ENCODE data around the gene HECTD1.
"Not testable (repeated sequence)": the region's sequence is repeated elsewhere in the genome, so short reads cannot be mapped to it uniquely, and the experiment has no call there.

HECTD1 gene

DNA sequence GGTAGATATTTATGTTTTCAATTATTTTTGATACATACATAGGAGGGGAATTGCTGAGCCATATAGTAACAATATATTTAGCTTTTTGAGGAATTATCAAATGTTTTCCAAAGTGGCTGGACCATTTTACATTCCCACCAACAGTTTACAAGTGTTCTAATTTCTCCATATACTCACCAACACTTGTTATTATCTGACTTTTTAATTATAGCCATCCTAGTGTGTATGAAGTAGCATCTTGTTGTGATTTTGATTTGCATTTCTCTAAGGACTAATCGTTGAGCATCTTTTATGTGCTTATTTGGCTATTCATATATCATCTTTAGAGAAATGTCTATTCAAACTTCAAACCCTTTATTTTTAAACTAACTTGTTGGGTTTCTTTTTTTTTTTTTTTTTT lies 17.2 kb upstream of the HECTD1 start:
- DNase-seq: no peak

DNA sequence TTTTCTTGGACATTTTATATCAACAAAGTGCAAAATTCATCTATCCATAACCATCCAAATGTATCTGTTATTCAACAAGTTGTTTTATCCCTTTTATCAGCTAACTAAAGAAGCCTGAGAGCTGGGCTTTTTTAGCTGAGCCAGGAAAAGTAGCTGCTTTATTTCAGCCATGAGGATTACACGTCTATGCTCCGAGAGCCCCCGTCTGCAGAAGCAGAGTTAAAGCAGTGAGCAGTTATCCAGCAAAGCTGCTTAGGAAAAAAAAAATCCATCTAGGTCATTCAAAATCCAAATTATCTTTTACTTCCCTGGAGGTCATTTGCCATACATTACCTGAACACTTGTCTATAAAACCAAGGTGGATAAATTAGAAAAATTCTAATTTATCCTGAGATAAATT lies 15.7 kb upstream of the HECTD1 start:
- no peak for DNase-seq

DNA sequence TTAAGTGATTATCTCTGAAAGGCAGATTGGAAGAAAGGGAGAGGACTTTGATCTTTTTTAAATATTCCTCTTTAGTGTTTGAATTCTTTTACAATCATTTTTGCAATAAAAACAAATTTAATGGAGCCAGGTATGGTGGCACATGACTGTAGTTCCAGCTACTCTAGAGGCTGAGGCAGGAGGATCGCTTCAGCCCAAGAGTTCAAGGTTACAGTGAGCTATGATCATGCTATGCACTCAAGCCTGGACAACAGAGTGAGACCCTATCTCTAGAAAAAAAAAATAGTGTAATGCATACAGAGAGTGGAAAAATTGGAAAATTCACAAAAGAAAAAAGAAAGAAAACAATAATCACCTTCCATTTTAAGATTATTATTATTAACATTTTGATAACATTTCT lies 15.2 kb upstream of the HECTD1 start:
- DNase-seq: no peak

DNA sequence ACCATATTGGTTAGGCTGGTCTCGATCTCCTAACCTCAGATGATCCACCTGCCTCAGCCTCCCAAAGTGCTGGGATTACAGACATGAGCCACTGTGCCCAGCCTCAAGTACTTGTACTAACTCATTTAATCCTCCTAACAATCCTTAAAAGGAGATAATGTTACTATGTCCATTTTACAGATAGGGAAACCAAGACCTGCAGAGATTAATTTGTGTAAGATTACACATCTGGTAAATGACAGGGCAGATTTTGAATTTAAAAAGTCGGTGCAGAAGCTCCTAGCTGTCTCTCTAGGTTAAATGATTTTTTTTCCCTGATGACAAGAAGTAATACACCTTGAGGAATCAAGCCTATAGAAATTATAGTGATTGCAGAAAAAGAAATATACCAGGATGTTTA lies 13.7 kb upstream of the HECTD1 start:
- DNase-seq: no peak

DNA sequence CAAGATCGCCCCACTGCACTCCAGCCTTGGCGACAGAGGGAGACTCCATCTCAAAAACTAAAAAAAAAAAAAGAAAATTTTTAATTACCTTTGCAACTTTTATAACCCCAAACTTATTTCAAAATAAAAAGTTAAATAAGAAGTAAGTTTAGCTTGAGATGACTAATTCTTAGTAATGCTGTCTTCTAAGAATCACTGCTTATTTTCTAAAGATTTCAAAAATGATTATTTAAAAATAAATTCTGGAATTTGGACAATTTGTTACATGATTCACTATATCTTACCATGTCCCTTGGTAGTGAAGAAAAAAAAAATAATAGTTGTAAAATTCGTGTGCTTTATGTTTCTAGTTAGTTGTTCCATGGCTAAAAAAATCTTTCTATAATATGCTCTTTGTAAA lies 11.6 kb upstream of the HECTD1 start:
- peak; percentile 38 for DNase-seq

DNA sequence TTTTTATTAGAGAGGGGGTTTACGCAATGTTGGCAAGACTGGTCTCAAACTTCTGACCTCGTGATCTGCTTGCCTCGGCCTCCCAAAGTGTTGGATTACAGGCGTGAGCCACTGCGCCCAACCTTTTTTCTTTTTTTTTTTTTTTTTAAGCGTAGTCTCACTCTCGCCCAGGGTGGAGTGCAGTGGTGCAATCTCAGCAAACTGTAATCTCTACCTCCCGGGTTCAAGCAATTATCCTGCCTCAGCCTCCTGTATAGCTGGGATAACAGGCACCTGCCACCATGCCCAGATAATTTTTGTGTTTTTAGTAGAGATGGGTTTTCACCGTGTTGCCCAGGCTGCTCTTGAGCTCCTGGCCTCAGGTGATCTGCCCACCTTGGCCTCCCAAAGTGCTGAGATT lies 8.8 kb upstream of the HECTD1 start:
- DNase-seq: no peak

DNA sequence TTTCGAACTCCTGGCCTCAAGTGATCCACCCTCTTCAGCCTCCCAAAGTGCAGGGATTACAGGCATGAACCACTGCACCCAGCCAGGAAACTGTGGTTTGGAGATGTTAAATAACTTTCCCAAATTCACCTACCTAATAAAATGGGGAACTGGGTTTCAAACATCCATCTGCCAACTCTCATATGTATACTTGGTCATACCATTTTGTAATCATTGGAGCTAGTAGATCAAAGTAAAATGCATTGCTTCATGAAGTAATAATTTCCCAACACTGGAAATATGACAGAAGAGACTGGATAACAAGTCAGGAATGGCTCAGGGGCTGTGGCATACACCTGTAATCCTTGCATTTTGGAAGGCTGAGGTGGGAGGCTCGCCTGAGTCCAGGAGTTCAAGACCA lies 5.3 kb upstream of the HECTD1 start:
- no peak for DNase-seq

DNA sequence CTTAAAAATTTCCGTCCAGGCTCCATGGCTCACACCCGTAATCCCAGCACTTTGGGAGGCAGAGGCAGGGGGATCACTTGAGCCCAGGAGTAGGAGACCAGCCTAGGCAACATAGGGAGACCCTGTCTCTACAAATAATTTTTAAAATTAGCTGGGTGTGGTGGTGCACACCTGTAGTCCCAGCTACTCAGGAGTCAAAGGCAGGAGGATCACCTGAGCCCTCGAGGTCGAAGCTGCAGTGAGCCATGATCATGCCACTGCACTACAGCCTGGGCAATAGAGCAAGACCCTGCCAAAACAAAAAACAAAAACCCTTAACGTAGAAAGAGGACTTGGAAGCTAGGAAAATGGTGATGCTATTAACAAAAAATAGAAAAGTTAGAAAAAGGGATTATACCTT lies 2.0 kb upstream of the HECTD1 start:
- no peak for DNase-seq

DNA sequence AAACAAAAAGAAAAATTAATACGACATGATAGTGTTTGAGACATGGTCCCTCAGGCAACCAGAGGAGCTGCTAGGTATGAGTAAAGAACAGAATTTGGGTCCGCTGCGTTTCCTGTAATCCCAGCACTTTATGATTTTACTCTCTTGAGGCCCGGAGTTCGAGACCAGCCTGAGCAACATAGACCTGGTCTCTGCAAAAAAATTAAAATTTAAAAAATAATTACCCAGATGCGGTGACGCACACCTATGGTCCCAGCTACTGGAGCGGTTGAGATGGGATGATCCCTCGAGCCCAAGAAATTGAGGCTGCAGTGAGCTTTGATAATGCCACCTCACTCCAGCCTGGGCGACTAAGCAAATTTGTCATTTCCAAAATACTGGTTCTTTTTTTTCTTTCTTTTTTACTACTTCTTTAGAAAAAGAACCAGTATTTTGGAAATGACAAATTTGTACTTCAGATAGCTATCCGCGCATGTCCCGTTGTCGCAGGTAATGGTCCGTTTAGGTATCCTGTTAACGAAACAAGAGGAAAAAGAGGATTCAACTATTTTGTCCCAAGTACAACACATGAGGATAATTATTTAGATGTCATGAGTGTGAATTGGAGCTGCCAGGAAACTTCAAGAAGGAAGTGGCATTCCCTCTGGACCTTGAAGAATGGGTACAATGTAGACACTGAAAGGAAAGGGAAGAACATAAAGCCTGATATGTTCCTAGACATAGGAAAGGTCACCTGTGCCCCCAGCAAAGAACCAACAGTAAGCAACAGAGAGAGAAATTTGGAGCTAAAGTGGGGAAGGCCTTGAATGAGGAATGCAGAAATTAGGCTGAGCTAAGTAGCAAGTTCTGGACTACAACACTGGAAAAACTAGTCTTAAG lies 1.2 kb upstream of the HECTD1 start:
- no peak for DNase-seq

DNA sequence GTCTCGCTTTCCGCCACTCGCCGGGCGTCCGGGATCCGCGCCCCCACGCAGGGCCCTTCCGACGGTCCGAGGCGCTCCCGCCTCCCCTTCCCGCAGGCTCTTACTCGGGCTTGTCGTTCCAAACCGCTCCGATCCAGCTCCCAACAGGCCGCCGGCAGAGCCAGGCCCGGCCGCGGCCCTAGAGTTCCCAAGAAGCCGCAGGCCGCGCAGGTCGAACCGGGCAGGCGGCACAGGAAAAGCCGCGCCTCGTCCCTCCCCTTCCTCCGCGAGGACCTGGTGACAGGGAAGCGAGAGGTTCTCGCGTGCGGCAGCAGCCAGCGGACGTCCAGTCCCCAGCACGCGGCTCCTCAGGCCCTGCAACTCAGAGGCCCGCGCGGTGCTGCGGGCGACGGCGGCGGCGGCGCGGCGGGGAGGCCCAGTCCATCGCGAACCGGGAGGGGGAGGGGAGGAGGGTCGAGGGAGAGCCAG lies 272 bp downstream of the HECTD1 start:
- DNase-seq: no peak

DNA sequence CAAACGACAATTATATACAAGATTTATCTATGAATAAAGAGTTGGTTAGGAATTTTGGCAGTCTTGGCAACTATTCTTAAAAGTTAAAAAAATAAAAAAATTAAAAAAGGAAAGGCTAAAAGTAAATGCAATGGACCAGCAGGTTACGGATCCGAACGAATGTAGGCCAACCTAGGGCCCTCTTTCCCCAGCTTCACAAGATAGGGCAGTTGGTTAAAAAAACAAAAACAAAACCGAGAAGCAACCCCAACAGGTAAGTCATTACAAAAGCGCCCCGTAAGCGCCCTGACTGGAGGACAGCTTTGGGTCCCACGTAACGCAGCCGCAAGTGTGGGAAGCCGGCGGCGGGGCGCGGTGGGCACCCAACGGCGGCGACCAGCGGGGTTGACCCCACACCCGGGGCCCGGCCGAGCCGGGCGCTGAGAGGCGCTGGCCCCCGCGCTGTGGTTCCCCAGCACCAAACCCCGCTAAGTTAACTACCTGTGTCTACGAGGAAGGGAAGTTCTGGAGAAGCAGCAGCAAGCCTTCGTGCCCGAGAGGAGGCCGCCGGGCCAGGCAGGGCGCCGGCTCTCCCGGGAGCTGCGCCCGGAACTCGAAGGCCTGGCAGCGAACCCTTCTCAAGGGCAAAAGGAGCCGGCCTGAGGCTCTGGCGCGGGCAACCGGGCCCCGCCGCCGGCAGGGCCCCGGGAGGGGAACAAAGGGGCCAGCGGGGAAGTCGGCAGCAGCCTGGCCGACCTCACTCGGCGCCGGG lies 882 bp downstream of the HECTD1 start:
- peak; percentile 32 for DNase-seq

DNA sequence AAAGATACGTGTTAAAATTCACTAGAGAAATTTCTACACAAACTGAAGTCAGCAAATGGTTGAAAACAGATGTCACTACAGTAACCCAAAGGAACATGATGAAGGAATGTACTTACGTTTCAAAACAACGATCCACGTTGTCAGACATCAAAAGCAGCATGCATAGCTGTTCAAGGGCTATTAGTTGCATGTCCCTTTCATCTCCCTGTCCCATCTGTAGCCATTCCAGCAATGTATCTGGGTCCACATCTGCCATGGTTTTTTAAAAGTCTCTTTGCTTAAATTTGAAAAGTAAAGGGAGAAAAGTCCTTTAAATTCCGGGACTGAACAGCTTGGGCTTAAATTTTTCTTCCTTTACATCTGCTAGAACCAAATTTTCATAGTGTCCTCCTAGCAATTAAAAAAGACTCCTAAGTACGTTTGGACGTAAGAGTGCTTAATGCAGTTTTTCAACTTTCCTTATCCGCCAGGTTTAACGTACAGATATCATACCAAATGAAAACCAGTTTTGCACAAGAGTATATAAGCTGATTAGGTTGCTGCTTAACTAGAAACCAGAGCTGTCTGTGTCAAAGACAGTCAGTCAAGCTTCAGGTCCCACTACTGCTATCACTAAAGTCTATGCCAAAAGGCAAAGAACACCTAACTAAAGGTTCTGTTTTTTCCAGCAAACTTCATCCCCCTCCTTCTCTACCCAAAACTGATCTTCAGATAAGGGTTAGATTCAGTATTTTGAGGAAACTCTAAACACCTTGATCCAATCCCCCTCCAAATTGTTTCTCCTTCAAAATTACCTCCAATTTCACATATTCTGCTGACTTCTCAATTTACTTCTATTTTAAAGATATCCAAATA lies 1.7 kb downstream of the HECTD1 start:
- DNase-seq: peak; percentile 72

DNA sequence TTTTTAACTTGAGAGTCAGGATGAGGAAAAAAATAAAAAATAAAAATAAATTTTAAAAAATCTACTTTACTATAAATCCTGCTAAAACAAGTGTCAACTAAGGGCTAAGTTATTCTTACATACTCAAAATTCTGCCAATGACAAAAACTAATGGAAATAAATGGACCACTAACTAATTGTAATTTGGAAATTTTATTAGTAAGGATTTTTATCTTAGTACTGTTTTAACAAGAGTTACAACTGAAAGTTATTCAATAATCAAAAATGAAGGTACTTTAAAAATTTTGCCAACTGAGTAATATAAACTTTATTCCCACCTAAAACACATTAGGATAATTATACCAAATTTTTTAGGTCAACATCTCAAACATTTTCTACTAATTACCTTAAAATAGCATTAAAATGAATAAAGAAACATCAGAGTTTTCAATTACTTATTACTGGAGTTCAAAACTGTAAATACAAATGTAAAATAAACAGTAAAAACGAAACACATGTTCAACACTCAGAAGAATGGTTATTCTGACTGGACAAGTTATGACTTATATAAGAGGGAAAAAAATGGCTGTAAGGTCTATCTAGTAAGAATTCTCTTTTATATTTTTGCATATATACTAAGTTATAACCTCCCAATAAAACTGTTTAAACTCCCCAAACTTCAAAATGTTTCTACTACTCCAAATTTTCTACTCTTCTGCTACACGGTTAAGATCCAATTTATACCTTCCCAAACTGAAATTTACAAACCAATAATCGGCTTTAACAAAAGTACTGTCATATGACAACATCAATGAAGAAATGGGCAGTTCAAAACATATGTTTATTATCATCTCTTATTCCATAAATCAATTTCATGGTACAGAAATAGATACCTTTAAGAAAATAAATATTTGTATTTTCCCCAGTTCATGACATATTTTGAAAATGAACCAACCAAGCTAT lies 2.7 kb downstream of the HECTD1 start:
- no peak for DNase-seq

DNA sequence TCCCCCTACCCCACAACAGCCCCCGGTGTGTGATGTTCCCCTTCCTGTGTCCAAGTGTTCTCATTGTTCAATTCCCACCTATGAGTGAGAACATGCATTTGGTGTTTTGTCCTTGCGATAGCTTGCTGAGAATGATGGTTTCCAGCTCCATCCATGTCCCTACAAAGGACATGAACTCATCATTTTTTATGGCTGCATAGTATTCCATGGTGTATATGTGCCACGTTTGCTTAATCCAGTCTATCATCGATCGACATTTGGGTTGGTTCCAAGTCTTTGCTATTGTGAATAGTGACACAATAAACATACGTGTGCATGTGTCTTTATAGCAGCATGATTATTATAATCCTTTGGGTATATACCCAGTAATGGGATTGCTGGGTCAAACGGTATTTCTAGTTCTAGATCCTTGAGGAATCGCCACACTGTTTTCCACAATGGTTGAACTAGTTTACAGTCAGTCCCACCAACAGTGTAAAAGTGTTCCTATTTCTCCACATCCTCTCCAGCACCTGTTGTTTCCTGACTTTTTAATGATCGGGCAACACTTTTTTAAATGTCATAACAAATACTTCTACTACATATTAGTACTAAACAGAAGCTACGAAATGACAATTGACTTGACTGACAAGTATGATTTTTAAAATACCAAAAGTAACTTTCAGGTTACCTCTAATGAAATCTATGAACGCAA lies 3.5 kb downstream of the HECTD1 start:
- DNase-seq: not testable (repeated sequence)

DNA sequence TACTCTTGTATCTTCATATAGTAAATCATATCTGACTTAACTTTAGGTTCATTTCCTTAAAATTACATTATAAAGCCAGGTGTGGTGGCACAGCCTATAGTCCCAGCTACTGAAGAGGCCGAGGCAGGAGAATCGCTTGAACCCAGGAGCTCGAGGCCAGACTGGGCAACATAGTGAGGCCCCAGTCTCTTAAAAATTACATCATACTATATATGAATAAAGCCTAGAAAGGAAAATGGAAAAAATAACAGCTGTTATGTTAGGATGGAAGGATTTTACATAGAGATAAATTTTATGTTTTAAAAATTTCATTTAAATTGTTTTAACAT lies 4.2 kb downstream of the HECTD1 start:
- no peak for DNase-seq

DNA sequence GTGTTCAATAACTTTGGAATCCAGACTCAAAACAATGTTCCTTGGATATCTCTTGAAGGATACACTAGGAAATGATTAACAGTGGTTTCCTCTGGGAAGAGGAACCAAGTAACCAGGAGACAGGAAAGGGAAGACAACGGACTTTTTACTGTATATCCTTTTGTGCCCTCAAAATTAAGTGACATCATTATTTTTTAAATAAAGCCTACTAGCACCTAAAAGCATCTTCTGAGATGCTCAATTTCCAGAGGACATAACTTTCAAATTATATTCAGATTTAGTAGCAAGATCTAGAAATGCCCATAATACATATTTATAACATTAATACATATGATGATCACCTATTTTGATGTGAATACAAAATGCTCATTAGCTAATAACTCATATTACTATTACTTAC lies 6.5 kb downstream of the HECTD1 start:
- DNase-seq: no peak

DNA sequence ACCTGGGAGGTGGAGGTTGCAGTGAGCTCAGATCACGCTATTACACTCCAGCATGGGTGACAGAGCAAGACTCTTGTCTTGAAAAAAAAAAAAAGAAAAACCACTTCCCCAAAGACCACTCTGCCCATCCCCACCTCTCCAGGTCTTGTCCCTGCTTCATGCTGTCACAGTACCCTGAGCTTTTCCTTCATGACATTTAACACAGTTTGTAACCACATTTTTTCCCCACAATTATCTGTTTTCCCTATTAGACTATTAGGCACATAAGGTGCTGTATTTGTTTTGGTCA lies 6.9 kb downstream of the HECTD1 start:
- no peak for DNase-seq

DNA sequence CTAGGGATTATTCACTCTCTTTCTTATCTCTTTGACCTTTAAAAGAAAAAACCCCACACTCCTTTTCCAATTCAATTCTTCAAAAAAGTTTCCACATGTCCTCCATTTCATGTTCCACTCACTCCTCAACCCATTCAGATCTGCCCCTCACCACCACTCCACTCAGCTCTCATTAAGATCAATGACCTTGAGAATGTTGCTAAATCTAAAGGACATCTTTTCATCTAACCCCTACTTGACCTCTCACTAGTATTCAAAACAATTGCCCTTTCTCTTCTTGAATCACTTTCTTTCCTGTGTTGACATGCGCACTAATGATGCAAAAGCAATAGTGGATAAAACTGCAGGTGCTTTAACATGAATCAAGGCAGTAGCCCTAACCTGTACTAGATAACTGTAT lies 9.9 kb downstream of the HECTD1 start:
- no peak for DNase-seq

DNA sequence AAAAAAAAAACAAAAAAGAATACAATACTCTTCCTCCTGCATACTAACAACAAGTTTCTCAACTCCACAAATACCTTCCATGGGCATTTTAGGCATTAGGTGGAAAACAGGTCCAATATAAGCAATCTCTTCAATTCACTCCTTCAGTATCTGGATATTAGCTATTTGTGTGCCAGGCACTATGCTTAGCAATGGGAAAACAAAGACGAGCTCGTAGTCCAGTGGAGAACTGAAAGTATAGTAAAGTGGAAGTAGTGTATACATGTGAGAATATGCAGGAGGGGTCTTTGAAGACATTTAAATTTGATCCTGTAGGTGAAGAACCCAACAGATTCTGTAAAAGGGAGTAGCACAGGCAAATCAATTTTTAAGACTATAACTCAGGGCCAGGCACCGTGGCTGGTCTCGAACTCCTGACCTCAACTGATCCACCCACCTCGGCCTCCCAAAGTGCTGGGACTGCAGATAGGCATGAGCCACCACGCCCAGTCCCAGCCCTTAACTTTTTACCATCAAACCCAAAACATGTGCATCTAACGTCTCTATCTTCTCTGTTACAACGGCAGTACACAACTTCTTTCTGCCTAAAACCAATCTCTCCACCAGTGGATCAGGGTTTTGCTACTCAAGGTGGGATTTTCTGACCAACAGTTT lies 10.6 kb downstream of the HECTD1 start:
- DNase-seq: no peak

DNA sequence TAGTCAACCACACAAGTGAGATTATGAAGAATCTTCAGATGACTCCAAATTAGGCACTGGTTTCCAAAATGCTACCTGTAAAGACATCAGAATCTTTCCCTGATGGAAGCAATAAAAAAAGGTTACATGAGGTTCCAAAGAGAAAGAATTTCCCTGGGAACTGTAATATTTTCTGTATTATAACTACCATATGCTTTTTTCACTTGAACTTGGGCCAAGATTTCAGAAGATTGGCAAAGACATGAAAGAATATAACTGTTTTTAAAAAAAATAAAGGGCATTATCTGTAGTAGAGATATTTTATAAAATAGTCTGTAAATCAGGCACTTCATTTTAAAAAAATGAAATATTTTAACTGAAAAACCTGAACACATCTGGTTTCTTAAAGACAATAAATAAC lies 12.9 kb downstream of the HECTD1 start:
- peak; percentile 7 for DNase-seq

DNA sequence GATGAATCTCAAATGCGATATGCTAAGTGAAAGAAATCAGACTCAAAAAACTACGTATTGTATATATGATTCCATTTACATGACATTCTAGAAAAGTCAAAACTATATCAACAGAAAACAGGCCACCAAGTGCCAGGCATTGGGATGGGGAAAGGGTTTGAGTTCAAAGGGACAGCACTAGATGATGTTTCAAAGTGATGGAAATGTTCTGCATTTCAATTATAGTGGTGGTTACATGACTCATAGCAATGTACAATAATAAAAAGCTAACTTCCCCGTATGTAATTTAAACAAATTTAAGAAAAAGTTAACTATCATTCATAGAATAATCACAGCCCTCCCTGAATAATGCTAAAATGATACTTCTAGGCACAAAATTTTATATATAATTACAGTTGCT lies 13.5 kb downstream of the HECTD1 start:
- peak; percentile 39 for DNase-seq
